Measurements from ENCODE around the gene CELF1.

The CELF1 gene

DNA sequence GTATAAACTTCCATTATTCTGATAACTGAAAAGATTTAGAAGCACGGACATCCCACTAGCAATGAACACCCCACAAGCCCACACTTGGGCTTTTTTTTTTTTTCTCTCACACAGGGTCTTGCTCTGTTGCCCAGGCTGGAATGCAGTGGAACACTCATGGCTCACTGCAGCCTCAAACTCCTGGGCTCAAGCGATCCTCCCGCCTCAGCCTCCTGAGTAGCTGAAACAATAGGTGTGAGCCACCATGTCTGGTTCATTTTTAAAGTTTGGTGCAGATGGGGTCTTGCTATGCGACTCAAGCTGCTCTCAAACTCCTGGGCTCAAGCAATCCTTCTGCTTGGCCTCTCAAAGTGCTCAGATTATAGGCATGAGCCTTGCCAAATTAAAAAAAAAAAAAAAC lies 107.1 kb downstream of the CELF1 start:
- POLR2A ChIA-PET = no interaction called here
- TF ChIP-seq, protein P1, sequence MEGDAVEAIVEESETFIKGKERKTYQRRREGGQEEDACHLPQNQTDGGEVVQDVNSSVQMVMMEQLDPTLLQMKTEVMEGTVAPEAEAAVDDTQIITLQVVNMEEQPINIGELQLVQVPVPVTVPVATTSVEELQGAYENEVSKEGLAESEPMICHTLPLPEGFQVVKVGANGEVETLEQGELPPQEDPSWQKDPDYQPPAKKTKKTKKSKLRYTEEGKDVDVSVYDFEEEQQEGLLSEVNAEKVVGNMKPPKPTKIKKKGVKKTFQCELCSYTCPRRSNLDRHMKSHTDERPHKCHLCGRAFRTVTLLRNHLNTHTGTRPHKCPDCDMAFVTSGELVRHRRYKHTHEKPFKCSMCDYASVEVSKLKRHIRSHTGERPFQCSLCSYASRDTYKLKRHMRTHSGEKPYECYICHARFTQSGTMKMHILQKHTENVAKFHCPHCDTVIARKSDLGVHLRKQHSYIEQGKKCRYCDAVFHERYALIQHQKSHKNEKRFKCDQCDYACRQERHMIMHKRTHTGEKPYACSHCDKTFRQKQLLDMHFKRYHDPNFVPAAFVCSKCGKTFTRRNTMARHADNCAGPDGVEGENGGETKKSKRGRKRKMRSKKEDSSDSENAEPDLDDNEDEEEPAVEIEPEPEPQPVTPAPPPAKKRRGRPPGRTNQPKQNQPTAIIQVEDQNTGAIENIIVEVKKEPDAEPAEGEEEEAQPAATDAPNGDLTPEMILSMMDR (IDR thresholded peaks at IDR 0.05; ENCODE audit: control extremely low read depth, extremely low read depth, low read depth, missing control alignments) = no peak
- CTCF ChIA-PET = no interaction called here
- no peak for DNase-seq (ENCODE audit: extremely low spot score)

DNA sequence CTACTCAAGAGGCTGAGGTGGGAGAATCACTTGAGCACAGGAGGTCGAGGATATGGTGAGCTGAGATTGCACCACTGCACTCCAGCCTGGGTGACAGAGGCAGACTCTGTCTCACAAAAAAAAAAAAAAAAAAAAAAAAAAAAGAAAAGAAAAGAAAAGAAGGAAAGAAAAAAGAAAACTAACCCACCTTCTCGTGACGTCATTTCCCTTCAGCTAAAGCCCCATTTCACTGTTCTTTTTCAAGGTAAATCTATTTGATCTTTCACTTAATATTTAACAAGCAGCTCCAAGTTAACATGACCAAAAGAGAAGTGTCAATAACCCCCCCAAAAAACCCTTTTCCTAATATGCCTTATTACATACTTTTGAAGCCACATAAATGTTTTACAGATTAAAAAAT lies 109.1 kb downstream of the CELF1 start:
- DNase-seq (ENCODE audit: extremely low spot score) = no peak
- TF ChIP-seq, protein P1 (IDR thresholded peaks at IDR 0.05; ENCODE audit: control extremely low read depth, extremely low read depth, low read depth, missing control alignments) = no peak
- POLR2A ChIA-PET = no interaction called here

DNA sequence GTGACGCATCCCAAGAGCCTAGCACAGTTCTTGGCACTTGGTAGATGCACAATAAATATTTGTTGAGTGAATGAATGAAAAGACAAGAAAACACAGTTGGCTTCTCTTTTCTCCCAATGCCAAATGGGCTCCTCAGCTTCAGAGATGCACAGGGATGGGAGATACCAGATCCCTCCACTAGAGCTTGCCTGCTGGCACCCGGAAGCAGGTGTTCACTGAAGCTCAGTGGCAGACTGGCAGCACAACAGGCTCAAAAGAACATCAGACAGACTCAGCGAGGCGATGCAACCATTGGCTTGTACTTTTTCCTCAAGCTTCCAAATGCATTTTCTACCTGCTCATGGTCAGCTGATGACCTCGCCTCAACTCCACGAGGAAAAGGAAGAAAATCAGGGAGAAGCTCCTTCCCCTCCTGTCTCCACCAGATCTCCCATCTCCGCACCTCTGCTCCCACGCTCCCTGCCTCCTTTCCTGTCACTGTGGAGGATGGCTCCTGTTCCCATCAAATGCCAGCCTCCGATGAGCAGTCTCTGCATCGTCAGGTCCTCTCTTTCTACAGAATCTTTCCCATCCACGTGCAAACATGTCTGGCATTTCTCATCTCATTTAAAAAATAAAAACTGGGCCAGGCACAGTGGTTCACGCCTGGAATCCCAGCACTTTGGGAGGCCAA lies 109.8 kb downstream of the CELF1 start:
- ChIA-PET CTCF (interaction anchor here (1.0 to 2.7 kb wide), 5 partner anchors 10 to 52 kb away, joined by 3 to 7 read pairs (median 3); no protein-coding TSS in a partner anchor), POLR2A (no interaction called here)
- no peak for DNase-seq (ENCODE audit: extremely low spot score)
- TF ChIP-seq, protein P1 (IDR thresholded peaks at IDR 0.05; ENCODE audit: control extremely low read depth, extremely low read depth, low read depth, missing control alignments) = no peak

More for the DNA sequence above, 109.1 kb downstream of the CELF1 start:
- CTCF ChIA-PET = interaction anchor here (1.0 to 2.7 kb wide), 5 partner anchors 9 to 53 kb away, joined by 3 to 7 read pairs (median 3); no protein-coding TSS in a partner anchor

DNA sequence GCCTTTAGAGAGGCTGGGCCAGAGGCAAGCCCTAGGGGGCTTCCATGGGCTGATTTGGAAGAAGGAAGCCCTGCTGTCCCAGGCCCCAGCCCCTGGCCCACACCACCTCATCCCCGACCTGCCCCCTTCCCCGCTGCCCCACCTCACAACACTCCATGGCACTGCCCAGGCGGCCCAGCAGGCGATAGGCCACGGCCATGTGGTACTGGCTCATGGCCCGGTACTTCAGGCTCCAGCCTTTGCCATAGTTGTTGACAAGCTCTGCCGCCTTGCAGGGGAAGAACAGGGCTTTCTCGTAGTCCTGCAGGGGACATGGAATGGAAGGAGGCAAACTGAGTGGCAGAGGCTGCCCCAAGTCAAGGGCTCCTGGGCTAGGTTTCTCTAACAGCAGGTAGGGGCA lies 110.4 kb downstream of the CELF1 start:
- CTCF ChIA-PET = interaction anchor here (1.2 to 2.7 kb wide), 3 partner anchors 10 to 35 kb away, joined by 3 to 7 read pairs (median 5); partner anchors contain the start of gene PSMC3
- TF ChIP-seq, protein P1 (IDR thresholded peaks at IDR 0.05; ENCODE audit: control extremely low read depth, extremely low read depth, low read depth, missing control alignments) = no peak
- DNase-seq (ENCODE audit: extremely low spot score) = no peak
- POLR2A ChIA-PET = no interaction called here

DNA sequence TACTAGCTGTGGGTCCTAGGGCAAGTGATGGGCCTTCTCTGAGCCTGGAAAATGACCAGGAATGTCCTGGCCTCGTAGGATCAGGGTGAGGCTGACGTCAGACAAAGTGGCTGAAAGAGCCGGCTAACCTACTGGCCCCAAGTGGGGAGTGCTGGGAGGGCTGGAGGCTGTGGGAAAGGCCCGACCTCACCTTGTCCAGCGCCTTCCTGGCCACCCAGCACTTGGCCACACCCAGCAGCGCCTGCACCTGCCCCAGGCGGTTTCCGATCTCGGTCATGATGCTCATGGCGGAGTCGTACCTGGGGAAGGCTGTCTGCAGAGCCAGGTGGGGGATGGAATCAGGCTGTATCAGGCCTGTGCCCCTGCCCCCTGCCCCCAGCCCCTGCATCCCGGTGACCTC lies 111.5 kb downstream of the CELF1 start:
- CTCF ChIA-PET = interaction anchor here (1.3 to 1.7 kb wide), 3 partner anchors 11 to 15 kb away, joined by 3 to 7 read pairs (median 5); partner anchors contain the start of gene PSMC3
- POLR2A ChIA-PET = no interaction called here
- TF ChIP-seq, protein P1 (IDR thresholded peaks at IDR 0.05; ENCODE audit: control extremely low read depth, extremely low read depth, low read depth, missing control alignments) = no peak
- DNase-seq (ENCODE audit: extremely low spot score) = no peak

DNA sequence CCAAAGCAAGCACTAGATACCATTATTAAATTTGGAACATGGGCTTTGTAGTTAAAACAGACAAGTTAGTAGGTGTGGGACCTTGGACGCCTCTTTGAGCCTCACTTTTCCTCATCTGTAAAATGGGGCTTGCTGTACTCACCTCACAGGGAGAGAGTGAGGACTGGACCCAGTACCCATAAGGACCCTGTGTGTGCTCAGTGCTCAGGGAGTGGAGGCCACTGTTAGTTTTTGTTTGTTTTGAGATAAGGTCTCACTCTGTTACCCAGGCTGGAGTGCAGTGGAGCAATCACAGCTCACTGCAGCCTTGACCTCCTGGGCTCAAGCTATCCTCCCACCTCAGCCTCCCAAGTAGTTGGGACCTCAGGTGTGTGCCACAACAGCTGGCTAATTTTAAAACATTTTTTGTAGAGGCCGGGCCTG lies 112.9 kb downstream of the CELF1 start:
- CTCF ChIA-PET = interaction anchor here (1.3 to 1.7 kb wide), 2 partner anchors 12 to 14 kb away, joined by 3 to 7 read pairs; no protein-coding TSS in a partner anchor
- POLR2A ChIA-PET = interaction anchor here (0.7 kb wide), 1 partner anchor 1762 kb away, joined by 7 read pairs; no protein-coding TSS in a partner anchor
- no peak for DNase-seq (ENCODE audit: extremely low spot score)
- TF ChIP-seq, protein P1 (IDR thresholded peaks at IDR 0.05; ENCODE audit: control extremely low read depth, extremely low read depth, low read depth, missing control alignments) = no peak

Data from GM10248 (cell line).